SK-N-SH treated with all-trans-retinoic acid at 6 μM for 48 hours (cell line): Measurements from ENCODE around the gene PDCD6IP.

Source experiments
- ATAC-seq: fragments of 200-7000 bp; cut with Tn5 transposase; 3 replicates; pipeline ENCODE4 v1.9.1; 2020; ENCODE audit warnings: mild to moderate bottlenecking, moderate library complexity
- ARNTL ChIP-seq: fragments of 450-650 bp; formaldehyde crosslinking; IDR thresholded peaks from 2 replicates; pipeline ENCODE4 v1.5.0; 2020; ENCODE audit warnings: low read depth, mild to moderate bottlenecking, moderate library complexity, borderline replicate concordance
- BACH2 ChIP-seq: fragments of 250-450 bp; sonication (Bioruptor Pico); IDR thresholded peaks from 2 replicates; pipeline ENCODE4 v1.9.0; 2021; ENCODE audit warnings: mild to moderate bottlenecking, borderline replicate concordance
- CSDC2 ChIP-seq: fragments of 250-450 bp; sonication (Bioruptor Pico); IDR thresholded peaks from 2 replicates; pipeline ENCODE4 v1.5.0; 2020; ENCODE audit warnings: mild to moderate bottlenecking, moderate library complexity
- CSRNP3 ChIP-seq: fragments of 250-450 bp; sonication (Bioruptor Pico); IDR thresholded peaks from 2 replicates; pipeline ENCODE4 v1.5.1; 2021; ENCODE audit warnings: mild to moderate bottlenecking, moderate library complexity
- ESRRG ChIP-seq: fragments of 250-450 bp; sonication (Bioruptor Pico); IDR thresholded peaks from 2 replicates; pipeline ENCODE4 v1.6.1; 2021; ENCODE audit warnings: mild to moderate bottlenecking
- GLIS3 ChIP-seq: fragments of 250-450 bp; sonication (Bioruptor Pico); IDR thresholded peaks from 2 replicates; pipeline ENCODE4 v1.5.0; 2020; ENCODE audit warnings: mild to moderate bottlenecking, moderate library complexity
- ISL1 ChIP-seq: fragments of 250-450 bp; sonication (Bioruptor Pico); IDR thresholded peaks from 2 replicates; pipeline ENCODE4 v2.1.2; 2022; ENCODE audit warnings: mild to moderate bottlenecking, moderate library complexity
- OSR1 ChIP-seq: fragments of 250-450 bp; sonication (Bioruptor Pico); IDR thresholded peaks from 2 replicates; pipeline ENCODE4 v1.8.0; 2022; ENCODE audit warnings: moderate library complexity, mild to moderate bottlenecking, inconsistent platforms
- POU6F1 ChIP-seq: fragments of 250-450 bp; sonication (Bioruptor Pico); IDR thresholded peaks from 2 replicates; pipeline ENCODE4 v1.8.0; 2021; ENCODE audit warnings: low read depth, mild to moderate bottlenecking, moderate library complexity, borderline replicate concordance
- PPARA ChIP-seq: fragments of 250-450 bp; sonication (Bioruptor Pico); IDR thresholded peaks from 2 replicates; pipeline ENCODE4 v1.5.0; 2020; ENCODE audit warnings: mild to moderate bottlenecking, borderline replicate concordance
- SNAI2 ChIP-seq: fragments of 250-450 bp; sonication (Bioruptor Pico); IDR thresholded peaks from 2 replicates; pipeline ENCODE4 v1.5.0; 2020; ENCODE audit warnings: mild to moderate bottlenecking, moderate library complexity
- TCF4 ChIP-seq: fragments of 250-450 bp; sonication (Bioruptor Pico); IDR thresholded peaks from 2 replicates; pipeline ENCODE4 v1.8.0; 2021; ENCODE audit warnings: mild to moderate bottlenecking, moderate library complexity, borderline replicate concordance
- TSHZ2 ChIP-seq: fragments of 250-450 bp; sonication (Bioruptor Pico); IDR thresholded peaks from 2 replicates; pipeline ENCODE4 v1.5.0; 2020; ENCODE audit warnings: mild to moderate bottlenecking, moderate library complexity
- ZC3H10 ChIP-seq: fragments of 250-450 bp; sonication (Bioruptor Pico); IDR thresholded peaks from 2 replicates; pipeline ENCODE4 v1.5.1; 2021; ENCODE audit warnings: mild to moderate bottlenecking, moderate library complexity
- ZFP3 ChIP-seq: fragments of 250-450 bp; sonication (Bioruptor Pico); IDR thresholded peaks from 2 replicates; pipeline ENCODE4 v1.5.0; 2020; ENCODE audit warnings: mild to moderate bottlenecking, moderate library complexity
- ZFP30 ChIP-seq: fragments of 450-650 bp; formaldehyde crosslinking; IDR thresholded peaks from 2 replicates; pipeline ENCODE4 v1.5.0; 2022; ENCODE audit warnings: mild to moderate bottlenecking, moderate library complexity
- ZNF565 ChIP-seq: fragments of 450-650 bp; formaldehyde crosslinking; conservative IDR thresholded peaks from 2 replicates; pipeline ENCODE4 v1.5.0; 2020; ENCODE audit warnings: low read depth, mild to moderate bottlenecking, moderate library complexity
- ZNF8 ChIP-seq: fragments of 450-650 bp; formaldehyde crosslinking; IDR thresholded peaks from 2 replicates; pipeline ENCODE4 v1.5.0; 2020; ENCODE audit warnings: mild to moderate bottlenecking, moderate library complexity
- TF ChIP-seq, protein P1 (sequence below): fragments of 250-450 bp; sonication (Bioruptor Pico); IDR thresholded peaks from 2 replicates; pipeline ENCODE4 v1.5.1; 2020; ENCODE audit warnings: low read depth, mild to moderate bottlenecking, moderate library complexity
- TF ChIP-seq, protein P2 (sequence below): fragments of 250-450 bp; sonication (Bioruptor Pico); IDR thresholded peaks from 2 replicates; pipeline ENCODE4 v1.8.0; 2020; ENCODE audit warnings: mild to moderate bottlenecking, moderate library complexity, borderline replicate concordance

PDCD6IP gene

DNA sequence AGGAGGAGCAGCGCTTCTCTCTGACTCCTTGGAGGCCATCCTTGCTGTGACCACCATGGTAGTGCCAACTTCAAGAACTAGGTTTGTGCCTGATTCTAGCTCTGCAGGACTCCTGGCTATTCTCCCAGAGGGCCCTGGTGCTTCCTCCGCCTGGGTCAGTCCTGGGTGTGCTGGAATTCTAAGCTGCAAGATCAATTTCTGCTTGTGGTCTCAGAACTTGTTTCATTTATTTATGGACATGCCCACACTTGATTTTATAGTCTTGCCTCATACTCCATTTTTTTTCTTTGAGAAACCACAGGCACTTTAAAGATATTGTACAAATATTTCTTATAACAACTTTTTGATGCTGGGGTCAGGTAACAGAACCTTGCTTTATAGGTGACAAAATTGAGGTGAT lies 87.6 kb downstream of the PDCD6IP start:
- TF ChIP-seq, protein P1, sequence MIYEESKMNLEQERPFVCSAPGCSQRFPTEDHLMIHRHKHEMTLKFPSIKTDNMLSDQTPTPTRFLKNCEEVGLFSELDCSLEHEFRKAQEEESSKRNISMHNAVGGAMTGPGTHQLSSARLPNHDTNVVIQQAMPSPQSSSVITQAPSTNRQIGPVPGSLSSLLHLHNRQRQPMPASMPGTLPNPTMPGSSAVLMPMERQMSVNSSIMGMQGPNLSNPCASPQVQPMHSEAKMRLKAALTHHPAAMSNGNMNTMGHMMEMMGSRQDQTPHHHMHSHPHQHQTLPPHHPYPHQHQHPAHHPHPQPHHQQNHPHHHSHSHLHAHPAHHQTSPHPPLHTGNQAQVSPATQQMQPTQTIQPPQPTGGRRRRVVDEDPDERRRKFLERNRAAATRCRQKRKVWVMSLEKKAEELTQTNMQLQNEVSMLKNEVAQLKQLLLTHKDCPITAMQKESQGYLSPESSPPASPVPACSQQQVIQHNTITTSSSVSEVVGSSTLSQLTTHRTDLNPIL (CRISPR knock-in tag): no peak
- TF ChIP-seq ESRRG (CRISPR knock-in tag) (no peak), ZFP30 (no peak), SNAI2 (CRISPR knock-in tag) (no peak), ZNF565 (CRISPR knock-in tag) (no peak), GLIS3 (CRISPR knock-in tag) (no peak), ZFP3 (CRISPR knock-in tag) (no peak), POU6F1 (CRISPR knock-in tag) (no peak)
- no peak for ATAC-seq

DNA sequence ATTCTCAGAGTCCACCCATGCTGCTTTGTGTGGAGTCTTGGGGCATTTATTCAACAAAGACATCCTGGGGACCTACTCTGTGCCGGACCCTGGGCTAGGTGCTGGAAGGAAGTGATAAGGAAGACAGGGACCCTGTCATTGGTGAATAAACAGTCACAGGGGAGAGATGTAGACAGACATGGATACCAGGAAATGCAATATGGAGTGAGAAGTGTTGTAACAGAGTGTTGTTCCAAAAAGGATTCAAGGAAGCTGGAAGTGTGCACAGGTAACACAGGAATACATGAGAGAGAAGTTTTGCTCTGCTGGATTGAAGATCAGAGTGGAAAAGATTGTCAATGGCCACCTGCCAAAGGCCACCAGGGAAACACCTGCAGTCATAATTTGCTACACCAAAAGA lies 89.0 kb downstream of the PDCD6IP start:
- TF ChIP-seq SNAI2 (CRISPR knock-in tag) (no peak), ZFP3 (CRISPR knock-in tag) (no peak), CSRNP3 (CRISPR knock-in tag) (no peak), ESRRG (CRISPR knock-in tag) (no peak), ZFP30 (no peak), ISL1 (CRISPR knock-in tag) (no peak), OSR1 (no peak), ZC3H10 (CRISPR knock-in tag) (no peak), CSDC2 (CRISPR knock-in tag) (no peak), TSHZ2 (CRISPR knock-in tag) (no peak), TCF4 (no peak), GLIS3 (CRISPR knock-in tag) (no peak), ARNTL (no peak), ZNF8 (CRISPR knock-in tag) (no peak), PPARA (no peak), BACH2 (CRISPR knock-in tag) (no peak)
- TF ChIP-seq, protein P2, sequence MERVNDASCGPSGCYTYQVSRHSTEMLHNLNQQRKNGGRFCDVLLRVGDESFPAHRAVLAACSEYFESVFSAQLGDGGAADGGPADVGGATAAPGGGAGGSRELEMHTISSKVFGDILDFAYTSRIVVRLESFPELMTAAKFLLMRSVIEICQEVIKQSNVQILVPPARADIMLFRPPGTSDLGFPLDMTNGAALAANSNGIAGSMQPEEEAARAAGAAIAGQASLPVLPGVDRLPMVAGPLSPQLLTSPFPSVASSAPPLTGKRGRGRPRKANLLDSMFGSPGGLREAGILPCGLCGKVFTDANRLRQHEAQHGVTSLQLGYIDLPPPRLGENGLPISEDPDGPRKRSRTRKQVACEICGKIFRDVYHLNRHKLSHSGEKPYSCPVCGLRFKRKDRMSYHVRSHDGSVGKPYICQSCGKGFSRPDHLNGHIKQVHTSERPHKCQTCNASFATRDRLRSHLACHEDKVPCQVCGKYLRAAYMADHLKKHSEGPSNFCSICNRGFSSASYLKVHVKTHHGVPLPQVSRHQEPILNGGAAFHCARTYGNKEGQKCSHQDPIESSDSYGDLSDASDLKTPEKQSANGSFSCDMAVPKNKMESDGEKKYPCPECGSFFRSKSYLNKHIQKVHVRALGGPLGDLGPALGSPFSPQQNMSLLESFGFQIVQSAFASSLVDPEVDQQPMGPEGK (CRISPR knock-in tag): no peak
- TF ChIP-seq, protein P1 (CRISPR knock-in tag): no peak
- ATAC-seq: no peak

GRCh38 chr3:33889394-33890039 lies 91.1 kb downstream of the PDCD6IP start:
- TF ChIP-seq GLIS3 (CRISPR knock-in tag): no peak

More at GRCh38 chr3:33889394-33890039, 91.1 kb downstream of the PDCD6IP start:
- no peak for ATAC-seq
